ENCODE measurements around the gene MAPK12.
"Not testable (repeated sequence)": the region's sequence is repeated elsewhere in the genome, so short reads cannot be mapped to it uniquely, and the experiment has no call there.

MAPK12 gene

GRCh38 chr22:50281384-50281760 is 19.9 kb upstream of the MAPK12 start:
- no peak for DNase-seq

DNA sequence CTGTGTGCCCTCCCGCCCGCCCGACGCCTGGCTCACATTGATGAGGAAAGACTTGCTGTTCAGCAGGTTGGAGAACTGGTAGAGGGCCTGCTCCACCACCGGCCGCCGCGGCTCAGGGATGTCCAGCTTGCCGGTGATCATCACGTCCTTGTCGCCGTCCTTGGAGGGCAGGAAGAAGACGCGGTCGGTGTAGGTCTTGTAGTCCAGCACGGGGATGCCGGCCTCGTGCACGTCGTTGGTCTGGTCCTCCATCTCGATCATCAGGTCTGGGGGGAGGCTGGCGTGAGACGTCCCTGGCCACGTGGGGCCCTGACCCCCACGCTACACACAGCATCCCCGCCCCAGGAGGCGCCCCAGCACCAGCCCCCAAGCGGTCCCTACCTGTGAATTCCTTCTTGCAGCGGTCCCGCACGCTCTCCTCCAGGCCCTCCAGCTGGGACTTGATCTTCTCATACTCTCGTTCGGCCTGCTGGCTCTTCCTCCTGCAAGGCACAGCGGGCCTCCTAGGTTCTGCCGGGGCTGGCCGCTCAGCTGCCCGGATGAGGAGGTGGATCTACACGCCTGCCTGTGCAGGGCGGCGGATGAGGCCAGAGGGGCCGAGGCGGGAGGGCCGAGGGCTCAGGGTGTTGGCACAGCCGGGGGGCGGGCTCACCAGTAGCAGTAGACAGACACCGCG is 19.4 kb upstream of the MAPK12 start:
- DNase-seq = no peak

DNA sequence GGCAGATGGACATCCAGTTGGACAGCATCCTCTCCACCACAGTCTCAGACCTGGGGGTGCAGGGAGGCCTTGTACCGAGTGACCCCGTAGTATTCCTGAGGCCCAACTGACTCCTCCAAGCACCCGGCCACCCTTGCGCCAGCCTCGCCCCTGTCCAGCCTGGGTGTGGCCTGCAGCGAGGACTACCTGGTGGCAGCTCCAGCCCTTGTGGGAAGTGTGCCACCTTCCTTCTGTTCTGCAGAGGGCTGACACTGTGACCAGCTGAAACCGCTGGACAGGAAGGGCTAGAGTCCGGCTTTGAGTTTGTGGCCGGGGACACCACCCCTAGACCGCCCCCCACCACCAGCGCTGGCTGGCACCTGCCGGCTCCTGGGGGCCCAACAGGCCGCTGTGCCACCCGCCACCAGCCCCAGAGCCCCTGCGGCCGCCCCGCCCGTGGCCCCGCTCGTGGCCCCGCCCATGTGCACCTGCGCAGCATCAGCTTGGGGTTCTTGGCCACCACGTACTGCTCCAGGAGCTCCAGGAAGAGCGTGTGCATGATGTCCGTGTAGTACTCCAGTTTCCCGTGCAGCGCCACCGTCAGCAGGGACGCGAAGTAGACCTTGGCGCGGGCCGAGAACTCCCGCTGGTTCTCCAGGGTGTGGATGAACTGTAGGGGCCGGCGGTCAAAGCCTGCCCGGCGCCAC is 18.7 kb upstream of the MAPK12 start:
- DNase-seq = no peak

- no peak for DNase-seq
These were observed 17.6 kb upstream of the MAPK12 start for GRCh38 chr22:50278956-50279619.

DNA sequence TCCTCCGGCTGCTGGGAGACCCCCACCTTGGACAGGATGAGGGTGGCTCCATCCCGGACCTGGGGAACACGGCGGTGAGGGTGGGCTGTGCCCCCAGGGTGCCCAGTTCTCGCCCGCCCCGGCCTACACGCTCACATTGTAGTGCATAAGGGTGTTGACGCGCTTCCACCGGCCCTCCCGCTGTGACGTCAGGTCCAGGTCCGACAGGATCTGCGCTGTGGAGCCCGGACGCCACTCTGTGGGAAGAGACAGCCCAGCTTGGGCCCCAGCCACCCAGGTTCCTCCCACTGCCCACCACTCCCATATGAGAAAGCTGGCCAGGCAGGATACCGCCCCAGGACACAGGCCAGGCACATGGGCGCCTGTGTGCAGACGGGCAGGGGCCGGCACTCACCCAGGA is 17.0 kb upstream of the MAPK12 start:
- DNase-seq = no peak

GRCh38 chr22:50277761-50278160 is 16.3 kb upstream of the MAPK12 start:
- no peak for DNase-seq

DNA sequence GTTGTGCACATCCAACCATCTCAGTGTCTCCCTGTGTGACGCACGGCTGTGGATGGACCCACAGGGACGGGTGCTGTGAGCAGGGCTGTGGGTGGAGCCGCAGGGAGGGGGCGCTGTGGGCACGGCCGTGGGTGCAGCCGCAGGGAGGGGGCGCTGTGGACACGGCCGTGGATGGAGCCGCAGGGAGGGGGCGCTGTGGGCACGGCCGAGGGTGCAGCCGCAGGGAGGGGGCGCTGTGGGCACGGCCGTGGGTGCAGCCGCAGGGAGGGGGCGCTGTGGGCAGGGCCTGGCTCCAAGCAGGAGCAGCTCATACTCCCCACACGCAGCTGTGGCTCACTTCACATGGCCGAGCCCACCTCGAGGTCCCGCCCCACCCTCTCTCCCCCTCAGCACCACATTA is 14.7 kb upstream of the MAPK12 start:
- peak; percentile 3 for DNase-seq

DNA sequence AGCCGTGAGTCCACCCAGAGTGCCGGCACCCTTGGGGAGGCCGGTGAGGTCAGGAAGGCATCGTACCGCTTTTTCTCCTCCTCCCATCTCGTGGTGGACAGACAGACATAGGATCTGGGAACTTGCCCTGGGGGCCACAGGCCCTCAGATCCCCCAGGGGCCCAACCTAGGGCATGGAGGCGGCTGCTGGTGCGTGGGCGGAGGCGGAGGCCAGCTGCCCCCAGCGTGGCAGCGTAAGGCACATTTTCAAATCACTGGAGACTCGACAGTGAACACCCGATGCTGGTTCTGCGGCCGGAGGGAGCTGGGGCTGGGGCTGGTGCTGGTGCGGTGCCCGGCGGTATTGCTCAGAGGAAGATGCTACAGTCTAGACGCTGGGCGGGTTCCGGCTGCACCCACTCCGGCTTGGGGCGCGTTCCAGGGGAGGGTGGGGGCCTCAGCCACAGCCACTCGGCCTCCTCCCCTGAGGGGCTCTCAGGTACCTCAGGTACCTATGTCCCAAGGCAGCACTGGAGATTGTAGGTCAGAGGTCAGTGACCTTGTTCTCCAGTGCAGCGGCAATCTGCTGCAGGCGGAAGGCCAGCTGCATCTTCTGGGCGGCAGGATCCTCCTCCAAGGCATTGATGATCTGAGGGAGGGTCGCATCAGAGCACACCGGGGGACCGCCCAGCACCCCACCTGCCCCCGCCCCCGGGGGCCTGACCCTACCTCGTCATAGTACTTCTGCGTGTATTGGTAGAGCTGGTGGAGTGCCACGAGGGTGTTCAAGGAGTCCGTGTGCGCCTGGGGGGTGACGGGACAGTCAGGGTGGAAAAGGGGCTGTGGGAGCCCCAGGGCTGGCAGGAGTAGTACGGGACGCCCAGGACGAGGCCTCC is 13.9 kb upstream of the MAPK12 start:
- no peak for DNase-seq

- DNase-seq = no peak
These were observed 13.3 kb upstream of the MAPK12 start for GRCh38 chr22:50274771-50275170.

DNA sequence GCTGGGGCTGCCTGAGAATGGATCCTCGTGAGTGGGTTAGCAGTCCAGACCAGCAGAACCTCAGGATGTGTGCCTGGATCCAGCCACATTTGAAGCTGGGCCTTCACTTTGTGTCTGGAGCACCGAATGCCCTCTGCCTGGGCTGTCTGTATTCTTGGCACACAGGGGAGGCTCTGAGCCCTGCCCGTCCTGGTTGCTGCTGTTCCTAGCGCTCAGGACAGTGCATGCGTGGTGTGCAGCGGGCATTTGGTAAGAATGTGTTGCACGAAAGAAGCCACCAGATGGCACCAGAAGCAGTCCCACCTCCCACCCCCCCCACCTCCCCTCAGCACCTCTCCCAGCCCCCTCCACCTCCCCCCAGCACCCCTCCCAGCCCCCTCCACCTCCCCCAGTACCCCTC is 12.8 kb upstream of the MAPK12 start:
- peak; percentile 64 for DNase-seq

DNA sequence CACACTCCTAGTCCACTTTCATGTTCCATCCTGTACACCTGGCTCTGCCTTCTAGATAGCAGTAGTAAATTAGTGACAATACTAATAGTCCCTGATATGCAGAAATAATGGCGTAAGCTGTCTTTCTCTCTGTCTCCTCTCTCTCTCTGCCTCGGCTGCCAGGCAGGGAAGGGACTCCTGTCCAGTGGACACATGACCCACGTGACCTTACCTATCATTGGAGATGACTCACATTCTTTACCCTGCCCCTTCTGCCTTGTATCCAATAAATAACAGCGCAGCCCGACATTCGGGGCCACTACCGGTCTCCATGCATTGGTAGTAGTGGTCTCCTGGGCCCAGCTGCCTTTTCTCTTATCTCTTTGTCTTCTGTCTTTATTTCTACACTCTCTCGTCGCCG is 12.3 kb upstream of the MAPK12 start:
- DNase-seq = not testable (repeated sequence)

GRCh38 chr22:50273352-50273751 is 11.9 kb upstream of the MAPK12 start:
- peak; percentile 39 for DNase-seq

- no peak for DNase-seq
These were observed 10.7 kb upstream of the MAPK12 start for GRCh38 chr22:50272044-50272802.

DNA sequence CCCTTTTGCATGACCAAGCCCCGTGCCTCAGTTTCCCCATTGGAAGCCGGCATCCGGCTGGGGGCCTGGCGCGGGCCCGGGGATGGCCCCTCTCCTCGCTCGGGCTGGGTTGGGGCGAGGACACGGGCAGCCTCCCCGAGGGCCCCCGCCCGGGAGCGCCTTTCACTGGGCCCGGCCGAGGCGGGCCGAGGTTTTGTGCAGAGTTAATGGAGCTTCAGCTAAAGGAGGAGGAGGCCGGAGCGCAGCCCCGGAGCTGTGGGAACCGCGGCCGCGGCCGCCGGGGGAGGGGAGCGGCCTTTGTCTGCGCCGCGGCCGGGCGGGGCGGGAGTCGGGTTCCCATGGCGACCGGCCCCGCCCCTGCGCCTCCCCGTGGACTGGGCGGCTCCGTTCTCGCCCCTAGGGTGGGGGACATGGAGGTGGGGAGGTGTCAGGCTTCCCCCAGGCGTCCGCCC is 10.1 kb upstream of the MAPK12 start:
- DNase-seq = peak; percentile 82

DNA sequence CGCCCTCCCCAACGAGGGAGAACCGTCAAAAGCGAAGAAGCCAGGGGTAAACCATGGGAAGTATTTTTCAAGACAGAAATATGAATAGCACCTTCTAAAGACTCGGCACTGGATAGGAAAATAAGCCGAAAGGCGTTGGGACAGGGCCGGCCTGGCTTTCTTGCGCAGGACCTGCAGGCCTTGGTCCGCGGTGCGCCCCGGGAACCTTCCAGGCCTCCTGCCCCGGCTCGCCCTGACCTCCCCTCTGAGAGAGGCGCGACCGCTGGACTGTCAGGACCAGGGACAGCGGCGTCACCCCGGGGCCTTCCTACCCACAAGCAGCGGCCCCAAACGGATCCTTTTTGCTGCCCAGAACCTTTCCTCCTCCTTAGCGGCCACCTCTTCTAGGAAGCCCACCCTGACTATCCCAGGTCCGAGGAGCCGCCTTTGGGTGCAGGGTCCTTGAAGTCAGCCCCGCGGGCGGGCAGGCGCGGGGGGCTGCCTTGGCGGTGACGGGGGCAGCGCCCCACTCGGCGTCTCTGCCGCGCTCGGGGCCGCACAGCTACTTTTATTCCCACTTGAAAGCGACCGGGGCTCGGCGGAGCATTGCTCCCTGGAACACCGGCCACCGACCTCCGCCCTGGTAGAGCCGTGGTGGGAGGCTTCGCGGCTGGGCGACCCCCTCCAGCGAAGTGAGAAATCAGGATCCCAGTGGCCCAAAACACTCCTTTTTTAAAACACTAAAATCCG is 9.3 kb upstream of the MAPK12 start:
- peak; percentile 75 for DNase-seq

GRCh38 chr22:50269970-50270665 is 8.6 kb upstream of the MAPK12 start, which contains the start of gene MAPK11:
Gene MAPK11 (minus strand): TSS chr22:50270380. CDS start chr22:50270292, 88 bp downstream.
- DNase-seq = peak; percentile 37

DNA sequence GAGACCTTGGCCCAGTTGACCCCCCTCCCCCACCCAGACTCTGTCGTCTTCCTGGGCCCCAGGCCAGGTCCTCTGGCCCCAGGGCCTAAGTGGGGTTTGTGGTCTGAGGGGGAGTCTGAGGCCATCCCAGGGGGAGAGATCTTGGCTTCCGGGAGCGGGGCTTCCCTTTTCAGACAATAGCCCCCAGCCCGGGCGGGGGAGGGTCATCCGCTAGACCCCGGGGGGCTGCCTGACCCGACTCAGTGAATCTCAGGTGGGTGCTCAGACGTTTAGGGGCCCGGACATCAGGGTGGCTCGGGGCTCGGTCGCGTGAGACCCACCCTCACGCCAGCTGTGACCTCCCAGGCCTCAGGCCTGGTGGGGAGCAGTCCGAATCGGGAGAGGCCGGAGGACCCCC is 8.1 kb upstream of the MAPK12 start:
- DNase-seq = peak; percentile 54

DNA sequence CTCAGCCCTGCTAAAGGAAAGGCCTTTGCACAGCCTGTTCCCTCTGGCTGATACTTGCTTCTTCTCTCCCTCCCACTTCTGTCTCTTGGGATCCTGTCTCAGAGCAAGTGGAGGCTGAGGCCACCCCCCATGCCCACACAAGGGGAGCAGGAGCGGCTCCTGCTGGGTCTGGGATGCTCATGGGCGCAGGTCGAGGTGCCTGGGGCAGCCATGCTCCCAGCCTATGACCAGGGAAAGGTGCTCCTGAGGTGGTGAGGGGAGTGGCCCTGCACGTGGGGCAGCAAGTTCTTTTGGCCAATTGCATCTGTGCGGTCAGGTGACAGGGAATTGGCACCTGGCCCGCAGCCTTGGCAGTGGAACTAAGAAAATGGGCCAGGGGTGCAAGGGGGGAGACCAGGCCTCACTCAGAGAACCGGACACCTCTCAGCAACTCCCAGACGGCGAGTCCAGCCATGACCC is 7.2 kb upstream of the MAPK12 start:
- DNase-seq = no peak

DNA sequence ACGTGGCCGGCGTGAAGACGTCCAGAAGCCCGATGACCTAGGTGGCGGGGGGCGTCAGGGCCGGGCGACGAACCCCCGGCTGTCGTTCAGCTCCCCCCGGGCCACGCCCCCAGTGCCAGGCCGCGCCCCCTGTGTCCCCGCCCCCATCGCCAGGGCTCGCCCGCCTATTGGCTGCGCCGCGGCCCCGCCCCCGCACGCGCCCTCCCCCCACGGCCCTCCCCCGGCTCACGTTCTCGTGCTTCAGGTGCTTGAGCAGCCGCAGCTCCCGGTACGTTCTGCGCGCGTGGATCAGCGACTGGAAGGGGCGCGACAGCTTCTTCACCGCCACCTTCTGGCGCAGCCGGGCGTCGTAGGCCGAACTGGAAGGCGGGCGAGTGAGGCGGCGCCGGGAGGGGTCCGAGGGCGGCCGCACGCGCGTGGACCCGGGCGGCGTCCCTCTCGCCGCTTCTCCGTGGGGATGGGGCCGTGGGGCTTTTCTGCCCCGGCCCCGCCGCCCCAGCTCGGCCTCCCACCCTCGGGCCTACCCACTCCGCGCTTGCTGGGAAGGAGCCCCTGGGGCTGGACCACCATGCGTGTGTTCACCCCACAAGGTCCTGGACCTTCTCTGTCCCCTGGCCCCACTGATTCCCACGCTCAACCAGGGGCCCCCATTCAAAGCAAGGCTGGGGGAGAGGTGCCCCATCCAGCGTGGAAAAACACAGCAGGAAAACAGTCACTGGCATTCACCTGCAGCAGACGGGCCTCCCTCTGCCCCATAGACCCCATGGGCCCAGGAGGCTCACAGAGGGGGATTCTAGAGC is 6.3 kb upstream of the MAPK12 start:
- no peak for DNase-seq

- no peak for DNase-seq
These were observed 5.5 kb upstream of the MAPK12 start for GRCh38 chr22:50266994-50267393.

Measured in OCI-M1 (cell line).